ENCODE measurements around the gene THSD4.

THSD4 gene

GRCh38 chr15:71811036-71811736, 695.9 kb downstream of the THSD4 start:
- H3K27me3 ChIP-seq (ENCODE audit: control insufficient read depth, insufficient read depth, low read length): no peaks in the 10 kb centered on the region
- H3K4me3 ChIP-seq (ENCODE audit: low read length): no peak overlapping the region
- no peaks in the 10 kb centered on the region for H3K9me3 ChIP-seq (ENCODE audit: control insufficient read depth, low read depth, low read length)
- H3K4me1 ChIP-seq (ENCODE audit: control insufficient read depth, low read depth, low read length): peaks cover 22% of the 10 kb centered on the region
- H3K36me3 ChIP-seq (ENCODE audit: control insufficient read depth, low read depth, low read length): no peaks in the 10 kb centered on the region
- H3K27ac ChIP-seq (ENCODE audit: low read length): no peak overlapping the region
- H3K9ac ChIP-seq (ENCODE audit: low read length): no peak overlapping the region

GRCh38 chr15:71811752-71812735, 696.8 kb downstream of the THSD4 start:
- H3K9me3 ChIP-seq (ENCODE audit: control insufficient read depth, low read depth, low read length): no peaks in the 10 kb centered on the region
- peaks cover 13% of the 10 kb centered on the region for H3K4me1 ChIP-seq (ENCODE audit: control insufficient read depth, low read depth, low read length)
- no peak overlapping the region for H3K27ac ChIP-seq (ENCODE audit: low read length)
- H3K36me3 ChIP-seq (ENCODE audit: control insufficient read depth, low read depth, low read length): no peaks in the 10 kb centered on the region
- H3K4me3 ChIP-seq (ENCODE audit: low read length): no peak overlapping the region
- H3K27me3 ChIP-seq (ENCODE audit: control insufficient read depth, insufficient read depth, low read length): no peaks in the 10 kb centered on the region
- no peak overlapping the region for H3K9ac ChIP-seq (ENCODE audit: low read length)

GRCh38 chr15:71812966-71813722, 697.9 kb downstream of the THSD4 start:
- no peak overlapping the region for H3K27ac ChIP-seq (ENCODE audit: low read length)
- no peaks in the 10 kb centered on the region for H3K36me3 ChIP-seq (ENCODE audit: control insufficient read depth, low read depth, low read length)
- no peak overlapping the region for H3K9ac ChIP-seq (ENCODE audit: low read length)
- no peaks in the 10 kb centered on the region for H3K9me3 ChIP-seq (ENCODE audit: control insufficient read depth, low read depth, low read length)
- H3K4me1 ChIP-seq (ENCODE audit: control insufficient read depth, low read depth, low read length): peaks cover 2% of the 10 kb centered on the region
- no peaks in the 10 kb centered on the region for H3K27me3 ChIP-seq (ENCODE audit: control insufficient read depth, insufficient read depth, low read length)
- H3K4me3 ChIP-seq (ENCODE audit: low read length): no peak overlapping the region

GRCh38 chr15:71813723-71814470, 698.6 kb downstream of the THSD4 start:
- H3K9me3 ChIP-seq (ENCODE audit: control insufficient read depth, low read depth, low read length): no peaks in the 10 kb centered on the region
- no peak overlapping the region for H3K9ac ChIP-seq (ENCODE audit: low read length)
- H3K27me3 ChIP-seq (ENCODE audit: control insufficient read depth, insufficient read depth, low read length): no peaks in the 10 kb centered on the region
- H3K4me1 ChIP-seq (ENCODE audit: control insufficient read depth, low read depth, low read length): no peaks in the 10 kb centered on the region
- no peak overlapping the region for H3K4me3 ChIP-seq (ENCODE audit: low read length)
- H3K27ac ChIP-seq (ENCODE audit: low read length): no peak overlapping the region
- H3K36me3 ChIP-seq (ENCODE audit: control insufficient read depth, low read depth, low read length): no peaks in the 10 kb centered on the region

- Histone ChIP-seq H3K4me1 (ENCODE audit: control insufficient read depth, low read depth, low read length) (no peaks in the 10 kb centered on the region), H3K9ac (ENCODE audit: low read length) (no peak overlapping the region), H3K9me3 (ENCODE audit: control insufficient read depth, low read depth, low read length) (no peaks in the 10 kb centered on the region), H3K36me3 (ENCODE audit: control insufficient read depth, low read depth, low read length) (no peaks in the 10 kb centered on the region), H3K4me3 (ENCODE audit: low read length) (no peak overlapping the region), H3K27ac (ENCODE audit: low read length) (no peak overlapping the region), H3K27me3 (ENCODE audit: control insufficient read depth, insufficient read depth, low read length) (no peaks in the 10 kb centered on the region)
Measured at GRCh38 chr15:71815301-71815700, 700.0 kb downstream of the THSD4 start.

GRCh38 chr15:71817351-71817750, 702.1 kb downstream of the THSD4 start:
- Histone ChIP-seq H3K9ac (ENCODE audit: low read length) (no peak overlapping the region), H3K27me3 (ENCODE audit: control insufficient read depth, insufficient read depth, low read length) (no peaks in the 10 kb centered on the region), H3K4me3 (ENCODE audit: low read length) (no peak overlapping the region), H3K27ac (ENCODE audit: low read length) (no peak overlapping the region), H3K4me1 (ENCODE audit: control insufficient read depth, low read depth, low read length) (no peaks in the 10 kb centered on the region), H3K9me3 (ENCODE audit: control insufficient read depth, low read depth, low read length) (no peaks in the 10 kb centered on the region), H3K36me3 (ENCODE audit: control insufficient read depth, low read depth, low read length) (no peaks in the 10 kb centered on the region)

GRCh38 chr15:71820127-71820526, 704.9 kb downstream of the THSD4 start:
- Histone ChIP-seq H3K27me3 (ENCODE audit: control insufficient read depth, insufficient read depth, low read length) (no peaks in the 10 kb centered on the region), H3K36me3 (ENCODE audit: control insufficient read depth, low read depth, low read length) (no peaks in the 10 kb centered on the region), H3K9ac (ENCODE audit: low read length) (no peak overlapping the region), H3K4me3 (ENCODE audit: low read length) (no peak overlapping the region), H3K9me3 (ENCODE audit: control insufficient read depth, low read depth, low read length) (no peaks in the 10 kb centered on the region), H3K4me1 (ENCODE audit: control insufficient read depth, low read depth, low read length) (no peaks in the 10 kb centered on the region), H3K27ac (ENCODE audit: low read length) (no peak overlapping the region)

GRCh38 chr15:71821547-71822129, 706.4 kb downstream of the THSD4 start:
- no peaks in the 10 kb centered on the region for H3K36me3 ChIP-seq (ENCODE audit: control insufficient read depth, low read depth, low read length)
- no peak overlapping the region for H3K27ac ChIP-seq (ENCODE audit: low read length)
- H3K27me3 ChIP-seq (ENCODE audit: control insufficient read depth, insufficient read depth, low read length): no peaks in the 10 kb centered on the region
- no peak overlapping the region for H3K9ac ChIP-seq (ENCODE audit: low read length)
- peaks cover 8% of the 10 kb centered on the region for H3K4me1 ChIP-seq (ENCODE audit: control insufficient read depth, low read depth, low read length)
- no peak overlapping the region for H3K4me3 ChIP-seq (ENCODE audit: low read length)
- no peaks in the 10 kb centered on the region for H3K9me3 ChIP-seq (ENCODE audit: control insufficient read depth, low read depth, low read length)

GRCh38 chr15:71822890-71823630, 707.8 kb downstream of the THSD4 start:
- Histone ChIP-seq H3K9me3 (ENCODE audit: control insufficient read depth, low read depth, low read length) (no peaks in the 10 kb centered on the region), H3K36me3 (ENCODE audit: control insufficient read depth, low read depth, low read length) (no peaks in the 10 kb centered on the region)

GRCh38 chr15:71823801-71824200, 708.5 kb downstream of the THSD4 start:
- Histone ChIP-seq H3K27me3 (ENCODE audit: control insufficient read depth, insufficient read depth, low read length) (no peaks in the 10 kb centered on the region), H3K4me1 (ENCODE audit: control insufficient read depth, low read depth, low read length) (peaks cover 15% of the 10 kb centered on the region), H3K9ac (ENCODE audit: low read length) (no peak overlapping the region), H3K4me3 (ENCODE audit: low read length) (no peak overlapping the region), H3K36me3 (ENCODE audit: control insufficient read depth, low read depth, low read length) (no peaks in the 10 kb centered on the region), H3K27ac (ENCODE audit: low read length) (no peak overlapping the region), H3K9me3 (ENCODE audit: control insufficient read depth, low read depth, low read length) (no peaks in the 10 kb centered on the region)

More at GRCh38 chr15:71822890-71823630, 707.8 kb downstream of the THSD4 start:
- no peak overlapping the region for H3K27ac ChIP-seq (ENCODE audit: low read length)
- H3K4me3 ChIP-seq (ENCODE audit: low read length): no peak overlapping the region
- peaks cover 15% of the 10 kb centered on the region for H3K4me1 ChIP-seq (ENCODE audit: control insufficient read depth, low read depth, low read length)
- no peak overlapping the region for H3K9ac ChIP-seq (ENCODE audit: low read length)
- no peaks in the 10 kb centered on the region for H3K27me3 ChIP-seq (ENCODE audit: control insufficient read depth, insufficient read depth, low read length)
